Measurements from ENCODE around the gene PROZ.
"Not testable (repeated sequence)": the region's sequence is repeated elsewhere in the genome, so short reads cannot be mapped to it uniquely, and the experiment has no call there.

The PROZ gene

GRCh38 chr13:113155201-113155600 lies 3.2 kb upstream of the PROZ start:
- no peak for DNase-seq (ENCODE audit: low read depth in 1 of 2, low spot score in 1 of 2)

GRCh38 chr13:113155982-113156655 lies 2.3 kb upstream of the PROZ start:
- DNase-seq (ENCODE audit: low read depth in 1 of 2, low spot score in 1 of 2): no peak

- no peak for DNase-seq (ENCODE audit: low read depth in 1 of 2, low spot score in 1 of 2)
Observed at GRCh38 chr13:113157206-113157928, 1.1 kb upstream of the PROZ start.

DNA sequence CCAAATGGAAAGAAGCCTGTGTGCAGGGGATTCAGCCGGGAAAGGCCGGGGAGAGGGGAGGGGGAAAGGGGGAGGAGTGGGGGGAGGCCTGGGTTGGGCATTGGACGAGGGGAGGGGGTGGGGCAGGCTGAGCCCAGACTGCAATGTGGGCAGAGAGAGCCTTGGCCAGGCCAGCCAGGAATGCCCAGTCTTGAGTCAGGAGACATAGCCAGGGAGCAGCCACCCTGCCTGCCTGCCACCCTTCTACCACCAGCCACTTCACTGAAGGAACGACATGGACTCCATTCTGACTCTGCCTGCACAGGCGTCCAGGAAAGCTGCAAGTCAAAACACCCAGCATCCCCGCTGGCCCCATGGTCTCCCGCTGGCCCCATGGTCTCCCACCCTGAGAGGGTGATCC lies 498 bp downstream of the PROZ start:
- DNase-seq (ENCODE audit: low read depth in 1 of 2, low spot score in 1 of 2): no peak

- no peak for DNase-seq (ENCODE audit: low read depth in 1 of 2, low spot score in 1 of 2)
Observed at GRCh38 chr13:113159701-113160100, 1.3 kb downstream of the PROZ start.

GRCh38 chr13:113160983-113161382 lies 2.5 kb downstream of the PROZ start:
- DNase-seq (ENCODE audit: low read depth in 1 of 2, low spot score in 1 of 2): no peak

- DNase-seq (ENCODE audit: low read depth in 1 of 2, low spot score in 1 of 2): no peak
Observed at GRCh38 chr13:113161433-113161832, 3.0 kb downstream of the PROZ start.

DNA sequence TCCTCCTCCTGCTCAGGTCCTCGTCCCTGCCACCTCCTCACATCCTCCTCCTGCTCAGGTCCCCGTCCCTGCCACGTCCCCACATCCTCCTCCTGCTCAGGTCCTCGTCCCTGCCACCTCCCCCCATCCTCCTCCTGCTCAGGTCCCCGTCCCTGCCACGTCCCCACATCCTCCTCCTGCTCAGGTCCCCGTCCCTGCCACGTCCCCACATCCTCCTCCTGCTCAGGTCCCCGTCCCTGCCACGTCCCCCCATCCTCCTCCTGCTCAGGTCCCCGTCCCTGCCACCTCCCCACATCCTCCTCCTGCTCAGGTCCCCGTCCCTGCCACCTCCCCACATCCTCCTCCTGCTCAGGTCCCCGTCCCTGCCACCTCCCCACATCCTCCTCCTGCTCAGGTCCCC lies 3.5 kb downstream of the PROZ start:
- not testable (repeated sequence) for DNase-seq (ENCODE audit: low read depth in 1 of 2, low spot score in 1 of 2)

GRCh38 chr13:113162783-113163685 lies 4.6 kb downstream of the PROZ start:
- no peak for DNase-seq (ENCODE audit: low read depth in 1 of 2, low spot score in 1 of 2)

- DNase-seq (ENCODE audit: low read depth in 1 of 2, low spot score in 1 of 2): no peak
Observed at GRCh38 chr13:113164492-113164891, 6.0 kb downstream of the PROZ start.

- no peak for DNase-seq (ENCODE audit: low read depth in 1 of 2, low spot score in 1 of 2)
Observed at GRCh38 chr13:113166266-113166665, 7.8 kb downstream of the PROZ start.

GRCh38 chr13:113166681-113167080 lies 8.2 kb downstream of the PROZ start:
- DNase-seq (ENCODE audit: low read depth in 1 of 2, low spot score in 1 of 2): no peak

DNA sequence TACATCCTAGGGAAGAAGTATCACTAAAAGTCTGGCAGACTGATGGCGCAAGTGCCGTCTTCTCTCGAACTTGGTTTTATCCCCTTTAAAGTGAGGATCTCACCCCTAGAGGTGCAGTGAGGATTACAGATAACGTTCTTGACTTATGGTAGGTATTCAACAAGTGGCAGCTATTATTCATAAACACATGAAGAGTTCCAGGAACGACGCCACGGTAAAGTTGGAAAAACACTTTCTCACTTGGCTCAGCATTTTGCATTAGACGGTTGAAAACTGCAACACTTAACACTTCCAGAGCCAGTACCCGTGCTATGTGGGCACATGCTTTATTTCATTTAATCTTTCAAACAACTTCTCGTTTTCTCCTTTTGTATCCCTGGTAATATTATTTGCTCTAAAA lies 8.7 kb downstream of the PROZ start:
- DNase-seq (ENCODE audit: low read depth in 1 of 2, low spot score in 1 of 2): no peak

DNA sequence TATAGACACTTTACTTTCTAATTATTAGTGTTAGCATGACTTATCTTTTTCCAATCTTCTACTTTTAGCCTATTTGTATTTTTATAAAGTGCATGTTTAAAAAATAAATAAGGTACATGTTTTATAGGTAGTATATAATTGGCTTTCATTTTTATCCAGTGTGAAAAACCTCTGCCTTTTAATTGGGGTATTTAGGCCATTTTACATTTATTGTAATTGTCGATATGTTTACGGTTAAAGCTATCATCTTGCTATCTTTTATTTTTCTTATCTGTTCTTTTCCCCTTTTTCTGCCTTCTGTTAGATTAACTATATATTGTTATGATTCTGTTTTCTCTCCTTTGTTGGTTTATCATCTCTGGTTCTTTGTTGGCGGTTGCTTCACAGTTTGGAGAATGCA lies 9.1 kb downstream of the PROZ start:
- no peak for DNase-seq (ENCODE audit: low read depth in 1 of 2, low spot score in 1 of 2)

- no peak for DNase-seq (ENCODE audit: low read depth in 1 of 2, low spot score in 1 of 2)
Observed at GRCh38 chr13:113168211-113168610, 9.8 kb downstream of the PROZ start.

GRCh38 chr13:113169277-113170272 lies 11.1 kb downstream of the PROZ start:
- no peak for DNase-seq (ENCODE audit: low read depth in 1 of 2, low spot score in 1 of 2)

DNA sequence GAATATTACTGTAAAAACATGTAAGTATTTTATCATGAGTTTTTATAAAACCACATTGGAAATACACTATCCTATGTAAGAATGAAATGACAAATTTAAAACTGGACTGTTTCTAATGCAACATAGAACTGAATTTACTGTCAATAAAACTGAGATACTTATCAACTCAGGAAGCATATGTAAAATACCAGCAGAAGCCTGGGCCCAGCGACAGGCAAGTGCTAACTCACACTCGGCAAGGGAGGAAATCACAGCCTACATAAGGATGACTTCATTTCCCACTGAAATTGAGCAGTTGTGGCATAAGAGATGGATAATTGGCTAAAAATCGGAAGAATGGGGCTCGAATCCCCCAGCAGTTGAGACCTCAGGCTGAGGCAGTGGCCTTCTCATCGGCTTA lies 12.1 kb downstream of the PROZ start:
- DNase-seq (ENCODE audit: low read depth in 1 of 2, low spot score in 1 of 2): no peak

DNA sequence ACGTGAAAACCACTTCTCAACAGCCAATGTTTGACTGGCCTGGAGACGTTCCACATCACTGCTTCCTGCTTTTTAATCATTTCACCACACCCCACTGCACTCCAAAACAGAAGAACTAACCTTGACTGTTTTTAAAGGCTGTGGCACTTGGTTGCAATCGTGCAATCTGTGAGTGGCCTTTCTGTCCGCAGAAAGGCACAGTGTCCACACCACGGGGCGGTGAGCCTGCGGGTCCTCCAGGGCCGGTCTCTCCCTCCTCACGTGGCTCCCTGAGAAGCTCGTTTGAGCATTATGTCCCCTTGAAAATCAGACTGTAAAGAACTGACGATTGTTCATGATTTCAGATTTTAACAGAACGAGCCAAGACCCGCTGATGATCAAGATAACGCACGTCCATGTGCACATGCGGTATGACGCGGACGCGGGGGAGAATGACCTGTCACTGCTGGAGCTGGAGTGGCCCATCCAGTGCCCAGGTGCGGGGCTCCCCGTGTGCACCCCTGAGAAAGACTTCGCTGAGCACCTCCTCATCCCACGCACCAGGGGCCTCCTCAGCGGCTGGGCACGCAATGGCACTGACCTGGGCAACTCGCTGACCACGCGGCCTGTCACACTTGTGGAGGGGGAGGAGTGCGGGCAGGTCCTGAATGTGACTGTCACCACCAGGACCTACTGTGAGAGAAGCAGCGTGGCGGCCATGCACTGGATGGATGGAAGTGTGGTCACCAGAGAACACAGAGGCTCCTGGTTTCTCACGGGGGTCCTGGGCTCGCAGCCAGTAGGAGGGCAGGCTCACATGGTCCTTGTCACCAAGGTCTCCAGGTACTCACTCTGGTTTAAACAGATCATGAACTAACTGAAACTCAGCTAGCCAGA lies 13.0 kb downstream of the PROZ start:
- DNase-seq (ENCODE audit: low read depth in 1 of 2, low spot score in 1 of 2): no peak

DNA sequence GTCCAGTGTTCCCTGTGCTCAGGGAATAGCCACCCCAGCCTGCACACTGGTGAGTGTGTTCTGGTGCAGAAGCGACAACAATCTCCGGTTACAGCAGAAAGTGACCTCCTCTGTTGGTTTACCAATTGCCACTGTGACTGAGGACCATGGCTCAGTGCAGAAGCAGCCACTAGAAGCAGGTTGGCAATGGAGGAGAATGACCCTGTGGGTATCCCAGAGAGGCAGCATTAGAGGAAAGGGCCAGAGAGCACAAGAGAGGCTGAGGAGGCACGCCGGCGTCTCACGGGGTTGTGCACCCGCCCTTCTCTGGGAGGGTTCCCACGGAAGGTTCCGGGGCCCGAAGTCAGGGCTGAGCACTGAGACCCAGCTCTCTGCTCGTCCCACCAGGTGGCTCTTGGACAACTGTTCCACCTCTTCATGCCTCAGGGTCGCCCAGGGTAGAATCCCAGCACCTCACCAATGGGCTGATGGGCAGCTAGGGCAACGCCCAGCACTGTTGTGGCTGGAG lies 14.0 kb downstream of the PROZ start:
- DNase-seq (ENCODE audit: low read depth in 1 of 2, low spot score in 1 of 2): no peak

All from activated CD4-positive, alpha-beta T cell treated with anti-CD3 and anti-CD28 coated beads, Interleukin-2, amount 50 U/mL, for 24 hours (primary cell).